Activated T-cell treated with anti-CD3 and anti-CD28 coated beads for 1 hour (primary cell): ENCODE measurements around the gene EID2.
A peak's percentile ranks its signal among the peaks of the same experiment; 100 is the strongest.

Experiments
- DNase-seq: peaks from one replicate; pipeline ENCODE4 v3.0.0-alpha.2; 2020; ENCODE audit warnings: low read depth

The EID2 gene, protein sequence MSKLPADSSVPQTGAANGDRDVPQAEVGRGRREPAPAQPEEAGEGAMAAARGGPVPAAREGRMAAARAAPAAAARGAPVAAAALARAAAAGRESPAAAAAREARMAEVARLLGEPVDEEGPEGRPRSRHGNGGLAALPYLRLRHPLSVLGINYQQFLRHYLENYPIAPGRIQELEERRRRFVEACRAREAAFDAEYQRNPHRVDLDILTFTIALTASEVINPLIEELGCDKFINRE

DNA sequence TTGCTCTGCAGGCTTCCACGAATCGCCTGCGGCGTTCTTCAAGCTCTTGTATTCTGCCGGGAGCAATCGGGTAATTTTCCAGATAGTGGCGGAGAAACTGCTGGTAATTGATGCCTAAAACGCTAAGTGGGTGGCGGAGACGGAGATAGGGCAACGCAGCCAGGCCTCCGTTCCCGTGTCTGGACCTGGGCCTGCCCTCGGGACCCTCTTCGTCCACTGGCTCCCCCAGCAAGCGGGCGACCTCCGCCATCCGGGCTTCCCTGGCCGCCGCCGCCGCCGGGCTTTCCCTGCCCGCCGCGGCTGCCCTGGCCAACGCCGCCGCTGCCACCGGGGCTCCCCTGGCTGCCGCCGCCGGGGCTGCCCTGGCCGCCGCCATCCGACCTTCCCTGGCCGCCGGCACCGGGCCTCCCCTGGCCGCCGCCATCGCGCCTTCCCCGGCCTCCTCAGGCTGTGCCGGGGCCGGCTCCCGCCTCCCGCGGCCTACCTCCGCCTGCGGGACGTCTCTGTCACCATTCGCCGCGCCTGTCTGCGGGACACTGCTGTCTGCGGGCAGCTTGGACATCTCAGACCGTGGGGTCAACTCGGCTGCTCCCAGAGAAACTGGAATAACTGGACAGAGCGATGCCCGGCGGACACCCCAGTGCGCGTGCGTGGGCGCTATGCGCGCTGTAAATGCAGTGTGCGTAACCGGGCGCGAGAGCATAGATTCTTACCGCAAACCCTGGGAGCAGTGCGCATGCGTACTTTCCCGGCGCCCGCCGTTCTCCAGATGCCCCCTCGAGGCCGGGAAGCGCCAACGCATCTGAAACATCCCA lies at the start of gene EID2:
Gene EID2, minus strand, starts transcription at position 644 of the 815 bp plus-strand sequence. Its CDS starts 82 bp downstream, at position 562.
- DNase-seq = peak; percentile 92

DNA sequence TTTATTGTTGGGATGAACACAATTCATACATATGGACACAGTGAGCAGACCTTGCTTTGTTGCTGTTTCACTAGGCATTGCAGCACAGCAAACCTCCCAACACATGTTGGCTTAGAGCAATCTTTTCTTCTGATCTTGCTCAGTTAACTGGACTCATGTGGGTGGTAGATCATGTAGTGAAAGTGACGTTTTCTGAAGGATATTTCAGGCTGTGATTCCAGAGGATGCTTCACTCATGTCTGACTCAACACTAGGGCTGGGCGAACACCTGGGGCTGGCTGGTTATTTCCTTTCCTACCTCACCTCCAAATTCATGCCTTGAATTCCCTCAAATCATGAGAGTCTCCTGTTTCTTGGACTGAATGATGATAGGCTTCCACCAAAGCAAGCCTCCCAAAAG lies 48.1 kb upstream of the EID2 start:
- DNase-seq = no peak

DNA sequence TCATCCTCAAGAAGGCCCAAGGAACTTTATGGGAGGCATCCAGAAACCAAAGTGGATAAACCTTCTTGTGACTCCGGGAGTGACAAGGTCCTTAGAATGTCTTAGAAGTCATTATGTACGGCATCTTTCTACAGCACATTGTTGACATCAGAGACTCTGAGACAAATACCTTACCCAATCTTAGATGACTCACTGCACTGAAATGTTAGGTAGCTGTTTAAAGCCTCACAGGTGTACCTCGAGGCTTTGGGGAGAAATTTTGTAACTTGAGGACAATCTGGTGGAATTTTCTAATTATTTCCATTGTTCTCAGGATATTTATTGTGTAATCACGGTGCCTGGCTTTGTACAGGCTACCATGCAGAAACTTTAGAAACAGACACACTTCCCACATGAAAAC lies 47.5 kb upstream of the EID2 start:
- no peak for DNase-seq

- no peak for DNase-seq
Observed at GRCh38 chr19:39582891-39583625, 43.1 kb upstream of the EID2 start.

DNA sequence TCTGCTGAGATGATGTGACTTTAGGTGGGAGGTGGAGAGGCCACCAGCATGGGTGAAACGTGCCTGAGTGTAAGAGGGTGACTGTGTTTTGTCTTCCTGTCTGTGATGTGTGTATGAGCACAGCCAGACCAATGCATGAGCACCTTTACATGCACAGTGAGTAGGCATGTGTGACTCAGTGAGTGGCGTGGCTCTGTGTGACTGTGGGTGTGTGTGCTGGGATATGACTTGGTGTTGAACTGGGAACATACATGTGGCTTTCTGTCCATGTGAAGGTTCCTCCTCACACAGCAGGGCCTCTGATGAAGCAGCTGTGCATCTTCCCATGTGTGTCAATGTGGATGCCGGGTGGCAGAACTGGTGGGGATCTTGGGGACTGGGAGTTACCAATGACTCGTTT lies 42.5 kb upstream of the EID2 start:
- no peak for DNase-seq

GRCh38 chr19:39568604-39569003 lies 28.6 kb upstream of the EID2 start:
- DNase-seq = no peak

- no peak for DNase-seq
Observed at GRCh38 chr19:39566064-39566463, 26.1 kb upstream of the EID2 start.

GRCh38 chr19:39563408-39563807 lies 23.4 kb upstream of the EID2 start:
- DNase-seq = no peak

- no peak for DNase-seq
Observed at GRCh38 chr19:39558624-39559117, 18.7 kb upstream of the EID2 start.

DNA sequence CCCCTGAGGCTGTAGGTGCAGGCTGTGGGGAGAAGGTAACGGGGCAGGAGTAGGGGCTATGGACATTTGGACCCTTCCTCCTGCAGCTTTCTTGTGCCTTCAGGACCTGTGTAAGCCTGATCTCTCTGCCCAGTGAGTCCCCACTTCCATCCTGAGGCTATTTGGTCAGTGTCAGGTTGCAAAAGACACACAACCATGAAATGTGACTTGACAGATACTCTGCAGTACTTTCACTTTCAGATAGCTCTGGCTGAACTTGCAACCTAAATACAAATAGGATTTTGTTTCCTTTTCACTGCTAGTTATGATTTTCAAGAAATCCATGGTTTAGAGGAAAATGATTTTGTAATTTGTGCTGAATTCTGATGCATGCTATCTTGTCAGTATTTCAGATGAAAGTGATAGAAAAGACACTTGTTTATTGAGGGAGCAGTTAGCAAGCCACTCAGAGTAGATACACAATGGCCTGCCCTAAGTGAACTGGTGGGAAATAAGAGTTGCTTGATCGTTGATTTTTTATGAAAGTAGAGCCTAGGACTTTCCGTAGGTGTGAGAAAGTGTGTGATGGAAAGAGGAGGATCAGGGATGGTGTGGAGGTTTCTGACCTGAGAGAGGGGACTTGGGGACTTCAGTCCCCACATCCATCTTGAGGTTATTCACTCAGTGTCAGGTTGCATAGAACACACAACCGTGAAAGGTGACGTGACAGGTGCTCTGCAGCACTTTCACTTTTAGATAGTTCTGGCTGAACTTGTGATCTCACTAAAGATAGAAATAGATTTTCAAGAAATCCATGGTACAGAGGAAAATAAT lies 18.1 kb upstream of the EID2 start:
- DNase-seq = no peak

DNA sequence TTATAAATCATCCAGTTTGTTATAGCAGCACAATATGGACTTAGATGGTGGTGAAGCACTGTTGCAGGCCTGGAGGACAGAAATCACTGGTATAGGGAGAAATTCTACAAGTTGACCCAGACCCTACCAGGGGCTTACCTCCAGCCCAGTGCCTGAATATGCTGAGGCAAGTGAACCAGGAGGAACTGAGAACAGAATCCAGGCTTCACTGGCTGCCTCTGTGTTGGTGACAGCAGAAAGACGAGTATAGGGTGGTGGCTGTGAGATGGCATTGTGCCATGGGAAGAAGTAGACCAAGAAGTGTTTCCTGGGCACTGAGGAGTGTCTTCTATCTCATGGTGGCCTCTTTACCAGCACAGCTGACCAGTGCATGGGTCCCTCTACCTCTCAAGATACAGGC lies 15.9 kb upstream of the EID2 start:
- DNase-seq = no peak

DNA sequence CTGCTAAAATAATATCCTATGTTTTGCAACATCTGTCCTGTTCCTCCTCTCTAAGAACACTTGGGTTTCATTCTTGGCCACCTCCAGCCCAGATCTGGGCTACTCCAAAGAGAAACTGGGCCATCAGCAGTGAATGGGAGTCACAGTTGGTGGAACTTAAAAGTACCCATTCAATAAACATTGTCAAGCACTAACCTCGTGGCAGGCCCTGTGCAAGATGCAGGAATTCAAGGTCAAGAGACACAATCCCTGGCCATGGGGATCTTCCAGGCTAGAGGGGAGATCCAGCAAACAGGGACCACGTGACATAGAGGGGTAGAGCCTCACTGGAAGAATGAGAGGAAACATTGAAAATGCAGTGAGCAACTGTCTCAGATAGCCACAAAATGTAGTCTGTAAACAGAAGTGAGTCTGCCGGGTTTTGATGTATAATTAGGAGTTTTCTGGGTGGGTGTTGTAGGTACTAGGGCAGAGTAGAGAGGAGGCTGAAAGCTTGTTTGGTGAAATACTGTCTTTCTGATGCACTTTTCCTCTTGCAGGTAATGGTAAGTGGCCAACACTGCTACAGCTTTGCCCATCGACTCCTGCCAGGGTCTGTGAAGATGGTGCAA lies 14.8 kb upstream of the EID2 start:
- no peak for DNase-seq

- no peak for DNase-seq
Observed at GRCh38 chr19:39553082-39553652, 13.2 kb upstream of the EID2 start.

DNA sequence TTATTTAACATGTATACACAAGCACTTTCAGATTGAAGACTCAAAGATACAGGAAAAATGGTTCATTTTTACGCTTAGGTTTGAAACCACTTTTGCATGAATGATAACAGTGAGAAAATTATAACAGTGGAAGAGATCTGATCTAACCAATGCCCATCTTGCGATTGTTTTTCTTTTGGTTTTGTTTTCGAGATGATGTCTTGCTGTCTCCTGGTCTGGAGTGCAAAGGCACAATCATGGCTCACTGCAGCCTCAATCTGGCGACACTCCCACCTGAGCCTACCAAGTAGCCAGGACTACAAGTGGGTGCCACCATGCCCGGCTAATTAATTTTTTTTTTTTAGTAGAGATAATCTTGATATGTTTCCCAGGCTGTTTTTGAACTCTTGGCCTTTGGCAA lies 10.2 kb upstream of the EID2 start:
- no peak for DNase-seq

- no peak for DNase-seq
Observed at GRCh38 chr19:39546599-39546998, 6.6 kb upstream of the EID2 start.

DNA sequence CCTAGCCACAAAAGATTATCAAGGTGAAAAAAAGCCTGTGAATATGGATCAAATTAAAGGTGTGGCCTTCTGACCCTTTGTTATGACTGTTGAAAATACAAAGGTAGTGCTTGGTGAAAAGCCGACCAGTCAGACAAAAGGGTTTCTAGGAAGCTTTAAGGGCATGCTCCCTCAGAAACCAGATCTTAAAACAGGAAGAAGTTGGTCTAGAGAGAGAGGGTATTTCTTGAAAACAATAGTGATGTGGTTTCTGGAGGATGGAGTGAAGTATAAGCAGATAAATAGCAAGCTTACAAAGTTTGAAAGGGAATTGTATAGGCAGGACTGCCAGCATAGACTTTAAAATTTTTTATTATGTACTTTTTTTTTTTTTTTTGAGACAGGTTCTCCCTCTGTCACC lies 5.0 kb upstream of the EID2 start:
- no peak for DNase-seq

DNA sequence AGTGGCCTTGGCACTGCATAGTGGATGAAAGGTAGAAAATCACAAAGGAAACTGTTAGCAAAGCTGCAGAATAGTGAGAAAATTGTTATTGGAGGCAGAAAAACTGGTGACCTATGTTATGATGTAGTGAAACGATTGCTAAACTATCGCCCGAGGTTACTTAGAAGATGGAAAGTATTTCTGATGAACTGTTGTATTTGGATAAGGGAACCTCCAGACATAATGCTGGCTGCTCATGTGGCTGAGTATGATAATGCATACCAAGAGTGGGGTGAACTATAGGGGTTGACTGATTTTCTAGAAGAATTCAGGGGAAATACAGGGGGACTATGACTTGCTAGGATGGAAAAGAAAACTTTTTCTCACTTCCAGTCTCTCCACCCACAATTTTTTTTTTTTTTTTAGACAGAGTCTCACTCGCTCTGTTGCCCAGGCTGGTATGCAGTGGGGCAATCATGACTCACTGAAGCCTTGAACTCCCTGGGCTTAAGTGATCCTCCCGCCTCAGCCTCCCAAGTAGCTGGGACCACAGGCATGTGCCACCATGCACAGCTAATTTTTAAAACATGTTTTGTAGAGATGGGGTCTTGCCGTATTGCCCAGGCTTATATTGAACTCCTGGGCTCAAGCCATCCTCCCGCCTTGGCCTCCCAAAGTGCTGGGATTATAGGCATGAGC lies 4.4 kb upstream of the EID2 start:
- DNase-seq = no peak

- DNase-seq = no peak
Observed at GRCh38 chr19:39543477-39543857, 3.5 kb upstream of the EID2 start.

- DNase-seq = no peak
Observed at GRCh38 chr19:39542206-39542605, 2.2 kb upstream of the EID2 start.

GRCh38 chr19:39540333-39540673 lies 342 bp upstream of the EID2 start:
- DNase-seq = no peak

DNA sequence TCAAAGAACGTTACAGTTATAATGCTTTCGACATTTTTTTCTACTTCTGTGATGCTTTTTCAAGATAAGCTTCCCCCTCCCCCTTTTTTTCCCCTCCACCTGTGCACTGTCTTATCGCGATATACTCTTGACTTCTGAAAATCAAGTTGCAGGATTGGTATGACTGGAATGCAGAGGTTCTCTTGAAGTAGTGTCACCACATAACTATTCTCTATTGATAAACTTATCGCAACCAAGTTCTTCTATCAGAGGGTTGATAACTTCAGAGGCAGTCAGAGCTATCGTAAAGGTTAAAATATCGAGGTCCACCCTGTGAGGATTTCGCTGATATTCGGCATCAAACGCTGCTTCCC lies 820 bp downstream of the EID2 start:
- DNase-seq = no peak
